HG02840 (cell line): ENCODE results near the gene ERICH6B.
"Not testable (repeated sequence)": the region's sequence is repeated elsewhere in the genome, so short reads cannot be mapped to it uniquely, and the experiment has no call there.

Experiments used
- ATAC-seq: cut with Tn5 transposase; IDR thresholded peaks from one replicate; pipeline ENCODE4 v1.9.1; 2021; ENCODE audit warnings: mild to moderate bottlenecking, moderate library complexity, moderate number of reproducible peaks; ENCODE audit not compliant: unreplicated experiment, low FRiP score

ERICH6B gene

DNA sequence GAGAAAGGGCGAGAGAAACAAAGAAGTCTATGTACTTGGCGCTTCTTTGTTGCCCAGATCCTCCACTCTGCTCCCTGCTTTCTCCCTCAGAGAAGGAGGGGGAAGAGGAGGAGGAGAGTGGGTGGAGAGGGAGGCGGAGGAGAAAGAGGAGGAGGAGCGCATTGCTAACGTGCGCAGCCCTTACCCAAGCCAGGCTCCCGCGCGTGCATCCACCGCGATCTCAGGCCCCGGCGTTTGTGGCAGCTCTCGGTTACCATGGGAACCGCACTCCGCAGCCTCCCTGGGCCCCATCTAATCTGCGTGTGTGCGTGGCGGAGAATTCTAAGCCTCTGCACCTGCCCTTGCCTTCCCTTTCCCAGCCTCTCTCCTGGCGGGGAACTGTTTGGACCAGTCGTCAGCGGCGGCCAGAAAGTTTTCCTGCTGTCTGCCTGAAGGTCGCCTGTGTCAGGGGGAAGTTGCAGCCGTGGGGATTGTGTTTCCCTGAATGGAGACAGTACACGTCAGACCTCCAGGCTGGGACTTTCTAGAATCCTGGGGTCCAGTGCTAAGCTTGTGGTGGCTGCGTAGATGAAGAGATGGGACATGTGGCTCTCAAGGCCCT is at the start of gene ERICH6B:
Gene ERICH6B (minus strand): TSS at position 239 of the 601 bp plus-strand sequence. CDS start 18,734 bp downstream, outside the sequence.
- ATAC-seq: no peak

GRCh38 chr13:45662903-45663302 is 47.4 kb upstream of the ERICH6B start:
- not testable (repeated sequence) for ATAC-seq

- ATAC-seq: no peak
Measured at GRCh38 chr13:45662162-45662561, 46.6 kb upstream of the ERICH6B start.

DNA sequence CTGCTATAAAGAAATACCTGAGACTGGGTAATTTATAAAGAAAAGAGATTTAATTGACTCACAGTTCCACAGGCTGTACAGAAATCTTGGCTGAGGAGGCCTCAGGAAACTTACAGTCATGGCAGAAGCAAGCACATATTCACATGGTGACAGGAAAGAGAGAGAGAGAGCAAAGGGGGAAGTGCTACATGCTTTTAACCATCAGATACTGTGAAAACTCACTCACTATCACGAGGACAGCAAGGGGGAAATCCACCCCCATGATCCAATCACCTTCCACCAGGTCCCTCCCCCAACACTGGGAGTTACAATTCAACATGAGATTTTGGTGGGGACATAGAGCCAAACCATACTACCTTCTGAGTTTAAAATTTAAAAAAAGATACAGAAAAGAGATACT is 44.9 kb upstream of the ERICH6B start:
- ATAC-seq: not testable (repeated sequence)

GRCh38 chr13:45659536-45659935 is 44.0 kb upstream of the ERICH6B start:
- ATAC-seq: no peak

GRCh38 chr13:45658586-45659235 is 43.2 kb upstream of the ERICH6B start:
- ATAC-seq: no peak

DNA sequence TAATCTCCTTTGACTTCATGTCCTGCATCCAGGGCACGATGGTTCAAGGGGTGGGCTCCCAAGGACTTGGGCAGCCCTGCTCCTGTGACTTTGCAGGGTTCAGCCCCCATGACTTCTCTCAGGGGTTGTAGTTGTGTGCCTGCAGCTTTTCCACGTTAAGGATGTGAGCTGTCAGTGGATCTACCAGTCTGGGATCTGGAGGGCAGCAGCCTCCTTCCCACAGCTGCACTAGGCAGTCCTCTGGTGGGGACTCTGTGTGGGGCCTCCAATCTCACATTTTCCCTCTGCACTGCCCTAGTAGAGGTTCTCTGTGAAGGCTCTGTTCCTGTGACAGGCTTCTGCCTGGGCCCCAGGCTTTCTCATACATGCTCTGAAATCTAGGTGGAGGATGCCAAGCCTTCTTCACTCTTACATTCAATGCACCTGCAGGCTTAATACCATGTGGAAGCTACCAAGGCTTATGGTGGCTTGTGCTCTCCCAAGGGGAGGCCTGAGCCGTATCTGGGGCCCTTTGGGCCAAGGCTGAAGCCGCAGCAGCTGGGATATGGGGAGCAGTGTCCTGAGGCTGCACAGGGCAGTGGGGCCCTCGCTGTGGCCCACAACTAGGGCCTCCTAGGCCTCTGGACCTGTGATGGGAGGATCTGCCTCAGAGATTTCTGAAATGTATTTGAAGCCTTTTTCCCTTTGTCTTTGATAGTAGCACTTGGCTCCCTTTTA is 39.3 kb upstream of the ERICH6B start:
- no peak for ATAC-seq

DNA sequence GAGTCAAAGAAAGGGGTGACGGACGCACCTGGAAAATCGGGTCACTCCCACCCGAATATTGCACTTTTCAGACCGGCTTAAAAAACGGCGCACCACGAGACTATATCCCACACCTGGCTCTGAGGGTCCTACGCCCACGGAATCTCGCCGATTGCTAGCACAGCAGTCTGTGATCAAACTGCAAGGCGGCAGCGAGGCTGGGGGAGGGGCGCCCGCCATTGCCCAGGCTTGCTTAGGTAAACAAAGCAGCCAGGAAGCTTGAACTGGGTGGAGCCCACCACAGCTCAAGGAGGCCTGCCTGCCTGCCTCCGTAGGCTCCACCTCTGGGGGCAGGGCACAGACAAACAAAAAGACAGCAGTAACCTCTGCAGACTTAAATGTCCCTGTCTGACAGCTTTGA is 29.7 kb upstream of the ERICH6B start:
- not testable (repeated sequence) for ATAC-seq

DNA sequence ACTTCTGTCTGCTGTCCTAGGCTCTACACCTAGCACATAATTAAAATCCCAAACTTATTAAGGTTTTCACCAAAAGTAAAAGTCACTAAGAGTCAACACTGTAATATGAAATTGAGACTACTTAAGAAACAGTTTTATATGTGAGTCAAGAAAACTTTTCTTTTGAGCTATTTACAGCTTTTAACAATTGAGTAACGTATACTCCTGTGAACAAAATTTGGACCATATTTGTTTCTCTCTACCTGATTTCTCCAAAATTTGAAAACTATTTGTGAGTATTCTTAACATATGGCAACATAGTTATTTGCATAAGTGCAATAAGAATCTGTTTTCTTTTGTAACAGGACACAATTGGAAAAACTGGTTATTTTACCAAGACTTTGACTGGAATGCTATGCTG is 26.6 kb upstream of the ERICH6B start:
- not testable (repeated sequence) for ATAC-seq

- not testable (repeated sequence) for ATAC-seq
Measured at GRCh38 chr13:45635291-45635690, 19.8 kb upstream of the ERICH6B start.

GRCh38 chr13:45630791-45631190 is 15.3 kb upstream of the ERICH6B start:
- no peak for ATAC-seq

DNA sequence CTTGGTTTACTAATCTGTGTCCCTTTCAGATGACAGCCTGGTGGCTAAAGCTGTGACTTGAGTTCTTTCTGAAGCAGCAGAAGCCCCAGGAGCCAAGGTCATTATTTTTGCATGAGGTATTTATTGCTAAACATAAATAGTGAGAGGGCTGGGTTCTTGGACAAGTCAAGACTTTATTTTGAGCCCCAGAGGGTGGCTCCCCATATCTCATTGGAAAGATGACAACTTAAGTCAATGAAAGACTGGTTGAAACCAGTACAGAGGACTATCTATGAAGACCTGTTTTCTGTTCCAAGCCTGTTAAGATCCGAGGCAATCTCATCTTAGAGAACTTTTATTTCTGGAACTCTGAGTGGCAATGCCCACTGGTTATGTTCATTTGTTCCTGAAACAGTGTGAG is 14.4 kb upstream of the ERICH6B start:
- no peak for ATAC-seq

GRCh38 chr13:45628094-45628493 is 12.6 kb upstream of the ERICH6B start:
- ATAC-seq: no peak

GRCh38 chr13:45627656-45628055 is 12.1 kb upstream of the ERICH6B start:
- no peak for ATAC-seq

DNA sequence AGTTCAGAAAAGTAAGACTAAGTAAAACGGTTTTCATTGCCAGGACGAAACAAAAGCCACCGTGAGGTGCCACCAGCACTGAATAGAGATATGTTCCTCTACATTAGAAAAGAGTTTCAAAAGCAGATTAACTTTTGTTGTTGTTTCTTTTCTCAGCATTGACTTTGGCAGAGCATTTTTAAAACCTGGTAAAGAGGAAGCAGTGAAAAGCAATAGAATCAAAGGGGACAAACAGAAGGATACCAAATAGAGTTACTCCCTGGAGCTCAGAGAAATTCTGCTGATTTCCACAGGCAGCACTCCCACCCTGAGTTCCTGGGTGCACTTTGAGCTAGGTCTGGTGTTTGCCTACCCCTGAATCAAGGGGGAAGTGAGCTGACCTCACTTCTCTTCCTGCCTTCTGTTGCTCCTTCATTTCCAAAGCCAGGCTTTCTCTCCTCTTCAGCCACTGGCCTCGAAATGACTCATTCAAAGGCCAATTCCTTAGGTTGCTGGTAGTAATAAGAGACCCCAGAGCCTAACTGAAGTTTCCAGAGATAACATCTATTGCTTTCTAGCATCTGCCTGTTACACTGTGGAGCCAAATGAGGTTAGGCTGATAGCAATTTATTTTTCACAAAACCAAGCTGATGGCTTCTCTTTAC is 11.3 kb upstream of the ERICH6B start:
- no peak for ATAC-seq

- ATAC-seq: no peak
Measured at GRCh38 chr13:45623516-45624090, 8.1 kb upstream of the ERICH6B start.

DNA sequence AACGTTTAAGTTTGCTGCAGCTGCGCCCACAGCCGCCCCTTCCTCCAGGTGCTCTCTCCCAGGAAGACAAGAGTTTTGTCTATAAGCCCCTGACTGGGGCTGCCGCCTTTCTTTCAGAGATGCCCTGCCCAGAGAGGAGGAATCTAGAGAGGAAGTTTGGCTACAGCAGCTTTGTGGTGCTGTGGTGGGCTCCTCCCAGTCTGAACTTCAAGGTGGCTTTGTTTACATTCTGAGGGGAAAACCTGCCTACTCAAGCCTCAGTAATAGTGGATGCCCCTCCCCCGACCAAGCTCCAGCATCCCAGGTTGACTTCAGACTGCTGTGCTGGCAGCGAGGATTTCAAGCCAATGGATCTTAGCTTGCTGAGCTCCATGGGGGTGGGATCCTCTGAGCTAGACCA is 6.4 kb upstream of the ERICH6B start:
- ATAC-seq: no peak

GRCh38 chr13:45607931-45608330 is 7.6 kb downstream of the ERICH6B start:
- no peak for ATAC-seq

DNA sequence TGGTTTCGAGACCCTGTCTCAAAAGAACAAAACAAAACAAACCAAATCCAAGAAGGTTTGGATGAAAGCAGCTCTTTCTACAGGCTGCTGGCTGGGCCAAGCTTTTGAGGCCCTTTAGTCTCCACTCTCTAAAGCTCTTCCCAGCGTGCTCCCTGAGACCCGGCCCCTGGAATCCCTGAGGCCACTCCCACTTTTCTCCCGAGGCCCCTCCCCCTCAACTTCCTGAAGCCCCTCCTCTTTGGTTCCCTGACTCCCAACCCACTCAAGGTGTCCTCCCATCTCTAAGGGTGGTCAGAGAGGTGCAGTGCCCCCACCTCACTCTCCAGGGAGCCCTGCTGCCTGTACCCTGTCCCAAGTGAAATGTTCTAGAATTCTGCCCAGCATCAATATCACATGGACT is 10.6 kb downstream of the ERICH6B start:
- ATAC-seq: no peak

GRCh38 chr13:45603338-45603737 is 12.2 kb downstream of the ERICH6B start:
- no peak for ATAC-seq
